ENCODE data around the gene FCRLA. TPM values are rescaled to one million over a fixed set of nuclear protein-coding genes. Genes with fewer than 3 reads are reported as not detected.

The FCRLA gene
- total and polyA plus RNA-seq, 2 donors (not counting 3 experiments of a cell fraction or from before 2014, with no cell fraction given) = not detected

GRCh38 chr1:161763522-161764098, 56.6 kb downstream of the FCRLA start:
- H3K27ac ChIP-seq (ENCODE audit: insufficient read depth, low read depth, low read length) = no peak overlapping the region
- H3K9me3 ChIP-seq (replicated peaks; ENCODE audit: control insufficient read depth, insufficient read depth, low read length) = no peaks in the 10 kb centered on the region
- H3K79me2 ChIP-seq (ENCODE audit: control insufficient read depth, insufficient read depth, low read length) = peaks cover 25% of the 10 kb centered on the region
- H3K4me1 ChIP-seq (ENCODE audit: control insufficient read depth, extremely low read depth, insufficient read depth, low read length) = peaks cover 10% of the 10 kb centered on the region
- intact Hi-C loops (cut with micrococcal nuclease) (loop anchor here (10.0 kb wide), 1 partner anchor 271 kb away; no protein-coding TSS in a partner anchor), dilution Hi-C loops (cut with MboI; ENCODE audit: extremely low pct_ligation_motif_present, low sequenced_read_pairs) (no loop called here)
- DNase-seq (ENCODE audit: low read depth, low spot score) = peak; percentile 32
- no peak overlapping the region for H3K4me3 ChIP-seq (replicated peaks in 1 of 3; ENCODE audit: insufficient read depth in 1 of 3, low read depth in 1 of 3, low read length in 3 of 3)
- no peak overlapping the region for H3K4me2 ChIP-seq (ENCODE audit: insufficient read depth, low read length)
- H3K9me1 ChIP-seq (replicated peaks; ENCODE audit: control insufficient read depth, extremely low read depth, insufficient read depth, low read length) = no peaks in the 10 kb centered on the region
- no peak overlapping the region for H3K9ac ChIP-seq (replicated peaks; ENCODE audit: extremely low read depth, insufficient read depth, low read length)
- POLR2A ChIA-PET = no interaction called here
- FAIRE-seq = peak; percentile 38
- TF ChIP-seq, protein P1, sequence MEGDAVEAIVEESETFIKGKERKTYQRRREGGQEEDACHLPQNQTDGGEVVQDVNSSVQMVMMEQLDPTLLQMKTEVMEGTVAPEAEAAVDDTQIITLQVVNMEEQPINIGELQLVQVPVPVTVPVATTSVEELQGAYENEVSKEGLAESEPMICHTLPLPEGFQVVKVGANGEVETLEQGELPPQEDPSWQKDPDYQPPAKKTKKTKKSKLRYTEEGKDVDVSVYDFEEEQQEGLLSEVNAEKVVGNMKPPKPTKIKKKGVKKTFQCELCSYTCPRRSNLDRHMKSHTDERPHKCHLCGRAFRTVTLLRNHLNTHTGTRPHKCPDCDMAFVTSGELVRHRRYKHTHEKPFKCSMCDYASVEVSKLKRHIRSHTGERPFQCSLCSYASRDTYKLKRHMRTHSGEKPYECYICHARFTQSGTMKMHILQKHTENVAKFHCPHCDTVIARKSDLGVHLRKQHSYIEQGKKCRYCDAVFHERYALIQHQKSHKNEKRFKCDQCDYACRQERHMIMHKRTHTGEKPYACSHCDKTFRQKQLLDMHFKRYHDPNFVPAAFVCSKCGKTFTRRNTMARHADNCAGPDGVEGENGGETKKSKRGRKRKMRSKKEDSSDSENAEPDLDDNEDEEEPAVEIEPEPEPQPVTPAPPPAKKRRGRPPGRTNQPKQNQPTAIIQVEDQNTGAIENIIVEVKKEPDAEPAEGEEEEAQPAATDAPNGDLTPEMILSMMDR (IDR thresholded peaks at IDR 0.05; ENCODE audit: extremely low read depth in 1 of 2, insufficient read depth in 1 of 2, low read depth in 1 of 2, low read length in 2 of 2) = peak; percentile 44 to 48
- TF ChIP-seq FOS (IDR thresholded peaks at IDR 0.05; ENCODE audit: borderline replicate concordance, insufficient read depth, low read length) (no peak), MAX (IDR thresholded peaks at IDR 0.05; ENCODE audit: insufficient read depth, insufficient read length) (no peak), EZH2 (IDR thresholded peaks at IDR 0.05; ENCODE audit: borderline replicate concordance, low read depth, low read length, severe bottlenecking) (no peak), GATA2 (IDR thresholded peaks at IDR 0.05; ENCODE audit: insufficient read depth, insufficient read length, low read depth, low read length) (no peak), MYC (IDR thresholded peaks at IDR 0.05; ENCODE audit: low read depth, low read length) (no peak)
- H3K27me3 ChIP-seq (ENCODE audit: control insufficient read depth in 2 of 2, insufficient read depth in 2 of 2, low read length in 2 of 2) = no peaks in the 10 kb centered on the region
- no peaks in the 10 kb centered on the region for H4K20me1 ChIP-seq (replicated peaks; ENCODE audit: control insufficient read depth, extremely low read depth, insufficient read depth, low read length)
- H3K36me3 ChIP-seq (ENCODE audit: control insufficient read depth in 2 of 2, extremely low read depth in 1 of 2, insufficient read depth in 2 of 2, low read length in 2 of 2) = no peaks in the 10 kb centered on the region
- no TSS peak for BruUV-seq (replicated peaks)
- H2AFZ ChIP-seq (ENCODE audit: low read depth, low read length) = no peak overlapping the region
- CTCF ChIA-PET = interaction anchor here (1.6 to 5.0 kb wide), 4 partner anchors 23 to 274 kb away, joined by 4 to 68 read pairs (median 8); no protein-coding TSS in a partner anchor

Small RNA genes within 50 kb of the gene (small RNA-seq; reads per million reads assigned to genes)
- gene RF00019 (ENCODE audit: insufficient read depth, insufficient read length, low read depth, low replicate concordance) (not detected), gene RN7SL466P (ENCODE audit: insufficient read depth, insufficient read length, low read depth, low replicate concordance) (not detected)

Other genes starting within 250 kb of the FCRLA start
- not detected in 2 replicates for gene FCGR2A, start 201.8 kb upstream of the FCRLA start, total RNA-seq
- gene FCGR2A, start 201.8 kb upstream of the FCRLA start, polyA plus RNA-seq = not detected in 2 replicates
- gene HSPA6, start 182.7 kb upstream of the FCRLA start, total RNA-seq = 0.13 TPM in 1 of 2 replicates, not detected in the other
- gene HSPA6, start 182.7 kb upstream of the FCRLA start, polyA plus RNA-seq = 0.03 and 0.10 TPM in 2 replicates
- gene FCGR3A, start 157.4 kb upstream of the FCRLA start, total RNA-seq = not detected in 2 replicates
- not detected in 2 replicates for gene FCGR3A, start 157.4 kb upstream of the FCRLA start, polyA plus RNA-seq
- not detected in 2 replicates for gene FCGR3B, start 76.1 kb upstream of the FCRLA start, total RNA-seq
- gene FCGR3B, start 76.1 kb upstream of the FCRLA start, polyA plus RNA-seq = not detected in 2 replicates
- gene FCGR2B, start 44.1 kb upstream of the FCRLA start, total RNA-seq = not detected in 2 replicates
- gene FCGR2B, start 44.1 kb upstream of the FCRLA start, polyA plus RNA-seq = not detected in 2 replicates
- 0.62 and 0.90 TPM in 2 replicates for gene FCRLB, start 14.3 kb downstream of the FCRLA start, total RNA-seq
- gene FCRLB, start 14.3 kb downstream of the FCRLA start, polyA plus RNA-seq = 0.62 and 0.99 TPM in 2 replicates
- gene DUSP12, start 42.6 kb downstream of the FCRLA start, total RNA-seq = 26.8 and 28.3 TPM in 2 replicates
- 25.7 and 31.6 TPM in 2 replicates for gene DUSP12, start 42.6 kb downstream of the FCRLA start, polyA plus RNA-seq
- gene ATF6, start 59.1 kb downstream of the FCRLA start, total RNA-seq = 38.8 and 40.3 TPM in 2 replicates
- 22.8 and 24.9 TPM in 2 replicates for gene ATF6, start 59.1 kb downstream of the FCRLA start, polyA plus RNA-seq

Data from endothelial cell of umbilical vein (primary cell).